Activated CD4-positive, alpha-beta T cell treated with anti-CD3 and anti-CD28 coated beads for 48 hours (primary cell): Measurements from ENCODE around the gene UBE2S.
"Not testable (repeated sequence)": the region's sequence is repeated elsewhere in the genome, so short reads cannot be mapped to it uniquely, and the experiment has no call there.

Experiments
- DNase-seq: peaks from one replicate; pipeline ENCODE4 v3.0.0-alpha.2; 2020

Gene UBE2S

DNA sequence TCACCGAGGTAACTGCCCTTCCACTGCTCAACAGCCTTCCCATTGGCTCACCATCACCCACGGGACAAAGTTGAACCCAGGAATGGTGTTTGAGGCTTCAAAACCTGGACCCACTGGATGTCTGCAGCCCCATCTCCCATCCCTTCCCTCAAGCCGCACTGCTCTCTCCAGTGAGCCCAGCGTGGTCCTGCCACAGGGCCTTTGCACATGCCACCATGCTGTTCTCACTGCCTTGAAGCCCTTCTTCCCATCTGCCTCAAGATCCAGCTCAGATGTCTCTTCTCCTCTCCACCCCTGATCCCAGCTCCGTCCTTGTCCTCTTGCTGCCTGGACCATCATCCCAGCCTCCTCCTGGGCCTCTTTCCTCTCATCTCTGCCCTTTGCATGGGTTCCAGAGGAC, 31.5 kb upstream of the UBE2S start:
- no peak for DNase-seq

DNA sequence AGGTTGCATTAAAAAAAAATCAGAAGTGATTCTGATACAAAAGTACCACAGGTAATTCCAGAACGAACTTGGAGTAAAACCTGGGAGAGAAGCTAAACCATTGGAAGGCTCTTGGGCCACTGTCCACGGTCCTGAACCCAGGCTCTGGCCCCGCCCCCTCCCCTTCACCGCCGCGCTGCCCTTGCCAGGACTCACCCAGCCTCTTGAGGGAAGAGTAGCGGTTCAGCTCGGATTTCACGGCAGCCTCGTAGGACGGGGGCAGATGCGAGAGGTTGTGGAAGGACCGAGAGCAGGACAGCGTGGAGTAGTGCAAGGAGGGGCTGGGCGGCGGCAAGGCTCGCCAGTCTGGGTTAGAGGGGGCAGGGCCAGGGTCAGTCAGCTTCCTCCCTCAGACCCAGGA, 29.8 kb upstream of the UBE2S start:
- DNase-seq = peak; percentile 42

DNA sequence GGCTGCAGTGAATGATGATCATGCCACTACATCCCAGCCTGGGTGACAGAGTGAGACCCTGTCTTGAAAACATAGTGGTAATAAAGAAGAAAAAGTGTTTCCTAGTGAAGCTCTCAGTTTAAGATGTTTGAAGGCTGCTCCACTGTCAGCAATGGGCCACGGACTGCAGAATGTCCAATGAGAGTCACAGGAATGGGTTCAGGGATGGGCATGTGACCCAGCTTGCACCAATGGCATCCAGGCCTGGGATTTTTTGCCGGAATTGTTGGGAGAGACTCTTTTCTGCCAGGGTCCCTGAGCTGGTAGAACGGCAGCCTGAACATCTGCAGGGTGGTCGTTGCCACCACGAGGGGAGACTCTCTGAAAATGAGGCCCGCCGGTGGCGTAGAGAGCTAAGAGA, 29.3 kb upstream of the UBE2S start:
- no peak for DNase-seq

DNA sequence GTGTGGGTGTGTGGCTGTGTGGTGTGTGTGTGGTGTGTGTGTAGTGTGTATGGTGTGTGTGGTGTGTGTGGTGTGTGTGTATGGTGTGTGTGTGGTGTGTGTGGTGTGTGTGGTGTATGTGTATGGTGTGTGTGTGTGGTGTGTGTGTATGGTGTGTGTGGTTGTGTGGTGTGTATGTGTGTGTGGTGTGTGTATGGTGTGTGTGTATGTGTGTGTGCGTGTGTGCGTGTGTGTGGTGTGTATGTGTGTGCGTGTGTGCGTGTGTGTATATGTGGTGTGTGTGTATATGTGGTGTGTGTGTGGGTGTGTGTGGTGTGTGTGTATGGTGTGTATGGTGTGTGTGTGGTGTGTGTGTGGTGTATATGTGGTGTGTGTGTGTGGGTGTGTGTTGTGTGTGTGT, 27.4 kb upstream of the UBE2S start:
- no peak for DNase-seq

DNA sequence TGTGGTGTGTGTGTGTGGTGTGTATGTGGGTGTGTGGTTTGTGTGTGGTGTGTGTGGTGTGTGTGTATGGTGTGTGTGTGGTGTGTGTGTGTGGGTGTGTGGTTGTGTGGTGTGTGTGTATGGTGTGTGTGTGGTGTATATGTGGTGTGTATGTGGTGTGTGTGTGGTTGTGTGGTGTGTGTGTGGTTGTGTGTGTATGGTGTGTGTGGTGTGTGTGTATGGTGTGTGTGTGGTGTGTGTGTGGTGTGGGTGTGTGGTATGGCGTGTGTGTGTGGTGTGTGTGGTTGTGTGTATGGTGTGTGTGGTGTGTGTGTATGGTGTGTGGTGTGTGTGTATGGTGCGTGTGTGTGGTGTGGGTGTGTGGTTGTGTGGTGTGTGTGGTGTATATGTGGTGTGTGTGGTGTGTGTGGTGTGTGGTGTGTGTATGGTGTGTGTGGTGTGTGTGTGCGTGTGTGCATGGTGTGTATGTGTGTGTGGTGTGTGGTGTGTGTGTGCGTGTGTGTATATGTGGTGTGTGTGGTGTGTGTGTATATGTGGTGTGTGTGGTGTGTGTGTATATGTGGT, 26.9 kb upstream of the UBE2S start:
- DNase-seq = no peak

DNA sequence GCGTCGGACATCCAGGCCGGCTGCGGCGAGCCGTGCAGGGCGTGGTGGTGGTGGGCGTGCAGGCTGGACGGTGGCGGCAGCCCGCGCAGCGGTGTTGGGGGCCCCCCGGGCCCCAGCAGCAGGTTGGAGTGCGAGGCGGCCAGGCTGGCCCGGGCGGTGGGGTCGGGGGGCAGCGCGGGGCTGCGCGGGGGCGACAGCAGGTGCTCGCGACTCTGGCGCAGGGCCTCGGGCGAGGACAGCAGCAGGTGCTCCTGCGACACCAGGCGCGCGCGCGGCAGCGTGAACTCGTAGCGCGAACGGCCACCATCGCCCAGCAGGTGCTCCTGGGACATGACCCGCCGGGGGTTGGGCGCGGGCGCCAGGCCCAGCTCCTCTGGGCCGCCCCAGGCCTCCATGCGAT, 25.7 kb upstream of the UBE2S start:
- no peak for DNase-seq

DNA sequence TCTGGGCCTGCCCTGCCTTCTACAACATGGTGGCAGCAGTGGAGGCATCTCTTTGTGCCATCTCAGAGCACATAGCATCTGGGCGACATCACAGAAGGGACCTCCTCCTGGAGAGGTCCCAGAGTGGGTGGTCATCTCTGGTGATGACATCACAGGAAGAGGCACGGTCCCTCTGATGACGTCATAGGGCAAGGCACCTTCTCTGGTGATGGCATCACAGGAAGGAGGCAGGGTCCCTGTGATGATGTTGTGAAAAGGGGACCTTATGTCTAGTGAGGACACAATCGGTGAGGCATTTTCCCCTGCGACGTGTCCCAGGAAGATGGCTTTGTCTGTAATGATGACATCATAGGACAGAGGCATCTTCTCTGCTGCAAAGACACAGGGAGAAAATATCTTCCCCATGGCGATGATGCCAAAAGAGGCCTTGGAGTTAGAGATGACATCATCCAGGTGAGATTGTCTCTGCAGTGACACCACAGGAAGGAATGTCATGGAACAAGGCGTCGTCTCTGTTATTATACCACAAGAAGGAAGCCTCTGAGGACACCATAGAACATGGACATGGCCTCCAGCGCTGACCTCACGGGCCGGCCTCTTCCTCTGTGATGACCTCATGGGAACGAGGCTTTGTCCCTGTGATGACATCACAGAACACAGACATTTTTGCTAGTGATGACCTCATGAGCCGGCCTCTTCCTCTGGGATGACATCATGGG, 24.8 kb upstream of the UBE2S start:
- DNase-seq = no peak

DNA sequence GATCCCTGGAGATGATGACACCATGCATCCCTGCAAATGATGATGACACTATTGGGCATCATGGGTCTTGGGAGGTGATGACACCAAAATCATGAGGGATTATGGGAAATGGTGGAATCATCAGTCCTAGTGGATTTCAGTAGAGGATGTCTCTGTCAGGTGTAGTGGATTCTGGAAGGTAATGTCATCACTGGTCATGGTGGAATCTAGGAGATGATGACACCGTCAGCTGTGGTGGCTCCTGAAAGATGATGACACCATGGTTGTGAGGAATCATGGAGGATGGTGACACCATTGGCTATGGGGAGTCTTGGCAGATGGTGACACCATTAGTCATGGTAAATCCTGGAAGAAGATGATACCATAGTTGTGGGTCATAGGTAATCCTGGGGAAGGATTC, 23.6 kb upstream of the UBE2S start:
- DNase-seq = no peak

DNA sequence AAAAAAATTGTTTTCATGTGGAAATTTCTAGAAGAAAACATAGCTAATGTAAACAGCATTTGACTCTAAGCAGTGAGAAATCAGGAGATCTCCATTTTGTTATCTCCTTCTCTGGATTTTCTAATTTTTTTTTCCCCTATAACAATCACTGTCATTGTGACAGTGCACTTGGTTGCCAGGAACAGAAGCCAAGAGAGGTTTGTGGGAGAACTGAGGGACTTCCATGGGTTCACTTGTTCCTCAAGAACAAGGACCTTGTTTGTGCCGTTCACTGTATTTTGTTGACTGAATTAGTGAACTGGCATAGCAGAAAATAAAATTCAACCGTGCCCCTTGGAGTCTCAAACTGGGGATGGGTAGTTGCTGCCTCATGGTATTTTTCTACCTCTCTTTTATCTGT, 18.5 kb upstream of the UBE2S start:
- DNase-seq = no peak

DNA sequence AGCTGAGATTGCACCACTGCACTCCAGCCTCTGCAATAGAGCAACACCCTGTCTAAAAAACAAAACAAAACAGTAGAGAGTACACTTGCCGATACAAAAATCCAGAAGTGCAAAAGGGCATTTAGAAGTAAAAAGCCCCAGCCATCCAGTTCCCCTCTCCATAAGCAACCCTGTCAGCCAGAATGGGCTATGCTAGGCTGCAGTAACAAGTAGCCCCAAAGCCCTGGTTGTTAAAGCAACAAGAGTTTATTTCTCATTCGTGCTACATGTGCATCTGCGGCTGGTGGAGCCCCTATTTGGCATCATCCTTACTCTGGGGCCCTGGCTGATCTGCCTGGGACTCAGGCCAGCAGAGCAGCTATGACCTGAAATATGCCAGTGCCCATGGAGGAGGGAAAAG, 16.9 kb upstream of the UBE2S start:
- DNase-seq = no peak

DNA sequence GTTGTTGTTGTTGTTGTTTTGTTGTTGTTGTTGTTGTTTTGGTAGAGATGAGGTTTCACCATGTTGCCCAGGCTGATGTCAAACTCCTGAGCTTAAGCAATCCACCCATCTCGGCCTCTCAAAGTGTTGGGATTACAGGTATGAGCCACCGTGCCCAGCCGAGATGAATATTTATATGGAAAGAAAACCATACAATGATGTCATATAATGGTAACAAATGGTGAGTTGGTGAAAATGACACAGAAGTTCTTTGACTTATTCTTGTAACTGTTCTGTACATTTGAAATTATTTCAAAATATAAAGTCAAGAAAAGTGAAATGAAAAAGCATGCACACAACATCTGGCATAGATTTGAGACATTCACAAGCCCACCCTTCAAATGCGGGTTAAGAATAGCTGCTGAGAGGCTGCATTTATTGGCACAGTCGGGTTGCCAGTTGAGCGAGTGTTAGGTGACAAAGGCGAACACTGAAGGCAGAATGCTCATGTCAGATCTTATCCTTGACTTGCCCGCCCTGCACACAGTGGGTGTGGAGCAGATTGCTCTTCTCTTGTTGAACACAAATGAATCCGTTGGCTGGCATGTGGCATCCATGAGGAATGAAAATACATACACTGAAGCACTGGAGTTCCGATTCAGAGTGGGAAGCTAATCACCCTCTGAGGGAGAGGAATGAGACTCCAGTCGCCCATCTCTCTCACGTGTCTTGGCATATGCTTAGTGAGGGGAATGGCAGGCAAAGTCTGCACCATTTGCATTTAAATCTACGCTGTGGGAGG, 15.8 kb upstream of the UBE2S start:
- no peak for DNase-seq

DNA sequence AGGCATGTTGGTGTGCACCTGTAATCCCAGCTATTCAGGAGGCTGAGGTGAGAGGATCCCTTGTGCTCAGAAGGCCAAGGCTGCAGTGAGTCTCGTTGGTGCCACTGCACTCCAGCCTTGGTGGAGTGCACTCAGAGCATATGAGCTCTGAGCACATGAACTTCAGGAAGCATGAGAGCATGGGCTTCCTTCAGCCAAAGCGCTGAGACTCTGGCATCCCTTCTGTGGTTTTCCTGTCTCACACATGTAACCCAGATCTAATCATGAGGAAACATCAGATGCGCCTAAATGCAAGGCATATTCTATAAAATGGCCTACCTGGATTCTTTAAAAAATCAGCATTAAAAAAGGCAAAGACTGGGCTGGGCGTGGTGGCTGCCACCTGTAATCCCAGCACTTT, 13.7 kb upstream of the UBE2S start:
- not testable (repeated sequence) for DNase-seq

DNA sequence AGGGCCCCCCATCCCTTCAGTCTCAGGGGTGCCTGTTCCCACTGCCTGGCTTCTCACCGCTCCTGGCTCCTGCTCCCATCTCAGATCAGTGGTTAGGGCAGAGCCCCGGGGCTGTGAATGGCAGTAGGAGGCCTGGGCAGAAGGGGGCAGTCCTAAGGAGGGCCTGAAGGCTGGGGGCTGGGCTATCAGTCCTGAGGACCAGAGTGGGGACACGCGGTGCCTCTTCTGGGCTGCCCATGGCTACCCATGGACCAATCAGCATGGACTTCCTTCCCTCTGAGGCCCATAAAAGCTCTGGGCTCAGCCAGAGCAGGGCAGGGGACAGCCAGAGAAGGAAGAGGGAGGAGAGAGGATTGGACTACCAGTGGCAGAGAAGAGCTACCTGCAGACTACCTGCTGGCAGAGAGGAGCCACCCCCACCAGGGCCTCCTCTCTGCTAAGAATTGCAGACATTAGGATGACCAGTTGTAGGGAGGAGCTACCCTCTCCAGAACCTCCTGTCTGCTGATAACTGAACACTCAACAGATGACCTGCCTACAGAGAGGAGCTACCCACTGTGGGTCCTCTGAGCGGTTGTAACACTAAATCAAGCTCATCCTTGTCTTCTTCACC, 12.1 kb upstream of the UBE2S start:
- DNase-seq = no peak

DNA sequence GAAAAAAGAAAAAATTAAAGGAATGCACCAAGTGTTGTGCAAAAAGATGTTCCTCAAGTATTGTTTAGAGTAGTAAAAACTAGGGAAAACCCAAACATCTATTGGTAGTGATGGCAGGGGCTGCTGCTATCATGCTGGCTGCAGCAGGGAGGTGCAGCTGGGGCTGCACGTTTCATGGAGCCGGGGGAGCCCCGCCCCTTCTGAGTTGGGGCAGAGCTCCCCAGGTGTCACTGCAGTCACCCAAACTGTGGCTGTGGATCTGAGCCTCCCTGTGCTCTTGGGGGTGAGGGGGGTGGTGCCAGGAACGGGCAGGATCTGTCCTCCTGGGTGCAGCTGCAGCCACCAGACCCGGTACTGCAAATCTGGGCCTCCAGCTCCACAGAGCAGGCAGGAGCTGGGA, 11.5 kb upstream of the UBE2S start:
- DNase-seq = no peak

DNA sequence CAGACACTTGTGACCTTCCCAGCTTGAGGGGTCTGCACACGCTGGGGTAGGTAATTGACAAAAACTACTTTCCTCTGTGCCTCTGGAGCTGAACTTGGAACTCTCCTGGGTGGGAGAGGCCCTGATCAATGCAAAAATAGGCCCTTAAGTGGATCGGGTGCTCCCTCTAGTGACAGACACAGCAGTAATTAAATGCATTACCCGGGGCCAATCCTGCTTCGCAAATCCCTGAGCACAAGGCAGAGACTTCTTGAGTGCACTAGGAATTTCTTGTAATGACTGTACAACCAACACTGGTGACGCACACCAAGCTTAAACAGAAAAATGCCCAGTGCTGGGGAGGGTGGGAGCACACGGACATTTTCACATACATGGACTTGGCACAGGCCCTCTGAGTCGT, 10.6 kb upstream of the UBE2S start:
- peak; percentile 63 for DNase-seq

DNA sequence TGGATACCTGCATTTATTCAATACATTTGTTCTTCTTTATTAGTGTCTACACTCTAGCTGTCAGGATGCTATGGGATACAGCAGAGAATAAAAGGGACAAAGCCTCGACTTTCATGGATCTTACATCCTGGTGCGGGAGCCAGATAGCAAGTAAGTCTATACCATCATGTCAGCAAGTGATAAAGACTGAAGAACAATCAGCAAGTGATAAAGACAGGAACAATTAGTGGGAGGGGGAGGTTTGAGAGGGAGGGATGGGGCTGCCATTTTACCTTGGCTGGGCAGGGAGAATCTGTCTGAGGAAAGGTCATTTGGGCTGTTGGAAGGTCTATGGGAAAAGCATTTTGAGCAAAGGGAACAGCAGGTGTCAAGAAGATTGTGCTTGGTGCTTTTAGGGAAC, 2.6 kb upstream of the UBE2S start:
- DNase-seq = no peak

DNA sequence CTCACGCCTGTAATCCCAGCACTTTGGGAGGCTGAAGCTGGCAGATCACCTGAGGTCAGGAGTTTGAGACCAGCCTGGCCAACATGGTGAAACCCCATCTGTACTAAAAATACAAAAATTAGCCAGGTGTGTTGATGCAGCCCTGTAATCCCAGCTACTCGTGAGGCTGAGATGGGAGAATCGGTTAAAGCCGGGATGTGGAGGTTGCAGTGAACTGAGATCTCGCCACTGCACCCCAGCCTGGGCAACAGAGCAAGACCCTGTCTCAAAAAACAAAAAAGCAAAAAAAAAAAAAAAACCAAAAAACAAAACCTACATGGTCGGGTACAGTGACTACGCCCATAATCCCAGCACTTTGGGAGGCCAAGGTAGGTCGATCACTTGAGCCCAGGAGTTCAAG, 1.6 kb upstream of the UBE2S start:
- not testable (repeated sequence) for DNase-seq

DNA sequence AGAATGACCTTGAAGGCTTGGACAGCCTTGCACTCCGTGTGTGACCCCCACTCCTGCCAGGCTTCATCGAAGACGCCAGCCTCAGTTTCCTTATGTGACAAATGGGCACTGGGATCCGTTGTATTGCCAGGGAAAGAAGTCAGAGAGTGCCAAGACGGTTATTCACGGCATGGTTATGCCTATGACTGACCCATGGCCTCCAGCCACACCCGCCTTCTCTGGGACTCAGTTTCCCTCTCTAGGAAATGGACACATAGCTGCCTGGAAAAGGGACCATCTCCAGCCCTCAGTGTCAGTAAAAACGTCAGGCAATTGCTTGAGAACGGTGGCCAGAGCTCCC, 915 bp upstream of the UBE2S start:
- DNase-seq = no peak

DNA sequence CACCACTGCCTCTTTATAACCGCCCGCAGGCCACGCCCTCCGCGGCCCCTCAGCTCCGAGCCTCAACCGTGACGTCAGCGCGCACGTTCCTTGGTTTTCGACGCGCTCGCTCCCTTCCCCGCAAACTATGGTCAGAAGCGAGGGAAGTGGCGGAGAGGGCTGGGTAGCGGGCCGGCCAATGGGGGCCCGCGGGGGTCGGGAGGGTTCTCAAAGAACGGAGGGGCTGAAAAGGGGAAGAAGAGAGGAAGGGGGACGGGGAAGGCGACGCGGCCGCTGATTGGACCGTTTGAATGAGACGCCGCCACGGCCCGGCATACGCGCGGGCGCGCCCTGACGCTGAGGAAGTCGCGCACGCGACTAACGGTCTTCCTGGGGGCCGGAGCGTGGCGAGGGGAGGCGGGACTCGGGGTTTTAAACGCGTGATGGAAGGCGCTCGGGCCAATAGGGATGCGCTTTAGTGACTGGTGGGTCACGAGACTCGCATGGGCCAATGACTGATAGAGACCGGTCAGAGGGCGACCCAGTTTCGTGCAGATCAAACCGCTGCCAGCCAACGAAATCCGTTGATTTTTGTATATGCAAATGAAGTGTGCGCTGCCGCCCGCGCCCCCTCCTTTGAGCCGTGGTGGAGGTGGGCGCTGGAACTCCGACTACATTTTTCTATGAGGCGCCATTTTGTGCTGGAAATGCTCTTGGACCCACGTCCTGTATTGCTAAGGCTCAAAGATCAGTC, 378 bp upstream of the UBE2S start:
- peak; percentile 98 for DNase-seq

DNA sequence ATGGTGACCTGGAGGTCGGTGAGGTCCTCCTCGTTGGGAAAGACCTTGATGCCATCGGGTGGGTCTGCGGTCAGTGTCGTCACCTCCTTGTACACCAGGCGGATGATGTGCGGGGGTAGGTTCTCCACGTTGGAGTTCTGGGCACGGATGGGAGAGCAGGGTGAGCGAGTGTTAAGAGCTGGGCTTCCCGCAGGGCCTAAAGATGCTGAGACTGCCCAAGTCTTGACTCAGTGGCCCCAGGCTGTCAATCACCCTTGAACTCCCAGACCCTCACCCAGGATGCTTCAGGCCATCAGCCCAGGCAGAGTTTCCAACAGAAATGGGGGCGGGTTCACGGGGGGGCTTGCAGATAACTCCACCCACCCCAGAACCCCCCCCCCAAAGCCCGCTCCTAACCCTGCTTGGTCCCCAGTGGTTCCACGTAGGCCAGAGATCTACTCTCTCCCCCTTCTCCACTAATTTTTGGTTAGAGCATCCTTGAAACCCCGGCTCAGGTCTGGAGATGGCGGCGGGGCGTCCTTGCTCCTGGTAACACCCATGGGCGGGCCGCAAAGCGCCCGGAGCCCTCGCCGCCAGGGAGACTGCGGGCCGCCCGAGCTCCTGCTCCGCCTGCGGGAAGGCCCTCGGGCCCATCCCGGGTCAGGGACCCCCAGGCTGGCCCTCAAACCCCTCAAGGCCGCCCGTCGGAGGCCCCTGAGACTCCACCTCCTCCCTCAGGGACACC, 600 bp downstream of the UBE2S start:
- DNase-seq = peak; percentile 42

DNA sequence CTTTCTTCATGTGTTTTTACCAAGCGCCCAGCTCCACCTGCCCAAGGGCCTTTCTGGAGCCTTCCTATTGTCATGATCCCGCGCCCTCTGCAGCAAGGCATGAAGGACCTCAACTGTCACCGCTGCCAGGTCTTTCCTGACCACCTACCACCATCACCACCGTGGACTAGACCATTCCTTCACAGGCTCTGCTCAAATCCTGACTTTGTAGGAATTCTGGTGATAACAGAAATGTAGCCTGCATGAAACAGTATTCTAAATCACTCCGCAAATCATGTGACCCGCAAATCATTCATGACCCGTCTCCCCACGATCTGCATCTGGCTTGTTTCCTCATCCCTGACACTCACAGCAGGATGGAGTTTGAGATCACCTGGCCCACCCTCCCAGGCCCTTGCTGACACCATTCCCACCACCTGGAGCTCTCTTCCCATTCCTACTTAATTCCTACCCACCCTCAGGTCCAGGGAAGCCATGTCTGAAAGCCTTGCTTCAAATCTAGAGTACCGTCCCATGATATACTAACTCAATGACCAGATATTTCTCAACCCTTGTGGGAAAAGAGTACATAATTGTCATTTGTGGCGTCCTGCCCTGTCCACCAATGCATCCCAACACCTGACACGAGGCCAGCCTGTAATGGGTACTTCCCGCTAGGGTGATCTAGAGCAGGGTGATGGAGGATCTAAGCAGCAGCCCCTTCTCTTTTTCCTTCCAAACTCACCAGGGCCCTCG, 1.3 kb downstream of the UBE2S start:
- DNase-seq = no peak

DNA sequence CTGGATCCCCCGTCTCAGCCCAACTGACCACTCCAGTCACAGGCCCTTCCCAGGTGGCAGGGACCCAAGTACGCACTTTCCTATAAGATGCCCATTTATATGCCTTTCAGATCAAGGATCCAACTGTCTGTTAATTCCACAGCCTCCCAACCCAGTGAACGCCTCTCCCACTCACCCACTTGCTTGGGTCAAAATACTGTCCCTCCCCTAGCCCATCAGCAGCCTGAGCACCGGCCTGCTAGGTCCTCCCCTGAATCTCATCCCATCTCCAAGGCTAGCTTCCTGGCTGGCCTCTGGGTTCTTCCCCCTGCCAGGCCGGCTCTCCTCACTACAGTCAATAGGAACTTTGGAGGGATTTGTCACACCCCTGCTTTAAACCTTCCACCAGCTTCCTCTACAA, 1.9 kb downstream of the UBE2S start:
- DNase-seq = no peak
